ENCODE measurements around the gene OR56A3.

DNA sequence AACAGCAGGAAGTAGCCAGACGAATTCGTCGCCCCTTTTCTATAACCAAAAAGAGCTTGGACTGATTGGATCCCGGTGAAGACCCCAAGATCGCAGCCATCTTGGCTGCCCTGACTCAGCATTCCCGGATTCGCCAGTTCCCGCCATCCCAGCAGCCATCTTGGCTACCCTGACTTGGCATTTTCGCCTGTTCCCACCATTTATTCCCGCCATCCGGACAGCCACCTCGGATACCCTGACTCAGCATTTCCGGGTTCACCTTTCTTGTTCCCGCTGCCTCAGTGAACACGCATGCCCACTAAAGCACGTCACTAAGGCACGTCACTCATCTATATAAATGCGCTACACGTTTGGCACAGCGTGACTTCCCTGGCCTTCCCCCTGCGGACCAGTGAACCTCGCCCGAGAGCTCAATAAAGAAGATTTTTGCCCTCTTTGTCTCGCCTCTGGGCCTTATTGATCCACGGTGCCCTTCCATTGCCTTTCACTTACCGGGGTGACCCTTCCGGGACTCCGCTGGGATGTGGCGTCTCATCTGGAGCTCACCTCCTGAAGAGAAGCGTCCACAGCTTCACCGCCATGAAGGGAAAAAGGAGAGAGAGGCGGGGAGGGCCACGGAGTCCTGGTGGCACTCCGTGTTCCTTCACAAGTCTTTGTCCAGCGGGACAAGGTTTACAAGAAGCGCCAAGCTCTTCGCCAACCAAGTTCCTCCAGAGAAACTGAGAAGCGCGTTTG, 4.0 kb upstream of the OR56A3 start:
- TF ChIP-seq, protein P1, sequence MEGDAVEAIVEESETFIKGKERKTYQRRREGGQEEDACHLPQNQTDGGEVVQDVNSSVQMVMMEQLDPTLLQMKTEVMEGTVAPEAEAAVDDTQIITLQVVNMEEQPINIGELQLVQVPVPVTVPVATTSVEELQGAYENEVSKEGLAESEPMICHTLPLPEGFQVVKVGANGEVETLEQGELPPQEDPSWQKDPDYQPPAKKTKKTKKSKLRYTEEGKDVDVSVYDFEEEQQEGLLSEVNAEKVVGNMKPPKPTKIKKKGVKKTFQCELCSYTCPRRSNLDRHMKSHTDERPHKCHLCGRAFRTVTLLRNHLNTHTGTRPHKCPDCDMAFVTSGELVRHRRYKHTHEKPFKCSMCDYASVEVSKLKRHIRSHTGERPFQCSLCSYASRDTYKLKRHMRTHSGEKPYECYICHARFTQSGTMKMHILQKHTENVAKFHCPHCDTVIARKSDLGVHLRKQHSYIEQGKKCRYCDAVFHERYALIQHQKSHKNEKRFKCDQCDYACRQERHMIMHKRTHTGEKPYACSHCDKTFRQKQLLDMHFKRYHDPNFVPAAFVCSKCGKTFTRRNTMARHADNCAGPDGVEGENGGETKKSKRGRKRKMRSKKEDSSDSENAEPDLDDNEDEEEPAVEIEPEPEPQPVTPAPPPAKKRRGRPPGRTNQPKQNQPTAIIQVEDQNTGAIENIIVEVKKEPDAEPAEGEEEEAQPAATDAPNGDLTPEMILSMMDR (IDR thresholded peaks at IDR 0.05) = no peak
- TF ChIP-seq POLR2A (IDR thresholded peaks at IDR 0.05) = no peak
